Colonic mucosa (tissue), 4 donors: Measurements from ENCODE around the gene ARHGDIA. TPM values are rescaled to one million over a fixed set of nuclear protein-coding genes. Genes with fewer than 3 reads are reported as not detected.

Experiments used
- DNase-seq: peaks from one replicate; pipeline ENCODE4 v3.0.0-alpha.2; 2020
- H3K27ac ChIP-seq: fragments of 200-600 bp; one replicate; pipeline ENCODE4 v1.8.0; 2021
- H3K27me3 ChIP-seq: fragments of 200-600 bp; one replicate; pipeline ENCODE4 v1.8.0; 2021
- H3K36me3 ChIP-seq: fragments of 200-600 bp; one replicate; pipeline ENCODE4 v1.8.0; 2021
- H3K4me1 ChIP-seq: fragments of 200-600 bp; one replicate; pipeline ENCODE4 v1.8.0; 2021; ENCODE audit warnings: mild to moderate bottlenecking
- H3K4me3 ChIP-seq: fragments of 200-600 bp; one replicate; pipeline ENCODE4 v1.8.0; 2021
- H3K9ac ChIP-seq, 2 donors: one replicate each; pipeline ENCODE4 v1.7.0; 2013; ENCODE audit warnings: control low read depth in 2 of 2, low read depth in 2 of 2, low read length in 2 of 2
- H3K9me3 ChIP-seq: fragments of 200-600 bp; one replicate; pipeline ENCODE4 v1.8.0; 2021
- CTCF ChIP-seq: fragments of 200-600 bp; IDR thresholded peaks from one replicate; pipeline ENCODE4 v1.8.0; 2022; ENCODE audit warnings: antibody characterized with exemption, mild to moderate bottlenecking
- intact Hi-C: fragments of 100-400 bp; cut with DNase I; formaldehyde crosslinking; loops from one replicate; pipeline ENCODE4 v1.14.1; 2022
- total RNA-seq, 2 donors: library from RNA; stranded (reverse); fragmentation: NEBNext Ultra II Directional in 1 of 2; extraction: Animal tissue kit (Norgen Biotek cat#: 25700) in 1 of 2; gene quantifications; one replicate each; pipeline ENCODE4 v1.2.1, GENCODE V29; 2021
- donor health status: healthy.
- donor health status: DM: no; HTN: no; CAD: no.
- donor health status: DM: no; HTN: no; CAD: no.

The ARHGDIA gene
- total RNA-seq, 2 donors from 2014 or later: 407 to 546 TPM

GRCh38 chr17:81845881-81846742 is 25.0 kb downstream of the ARHGDIA start:
- H3K27me3 ChIP-seq: no peaks in the 10 kb centered on the region
- no peak overlapping the region for H3K4me3 ChIP-seq
- no peaks in the 10 kb centered on the region for H3K9me3 ChIP-seq
- intact Hi-C loops: no loop called here
- DNase-seq: no peak
- TF ChIP-seq CTCF: no peak
- H3K36me3 ChIP-seq: peaks cover 28% of the 10 kb centered on the region
- H3K9ac ChIP-seq: no peak overlapping the region
- no peaks in the 10 kb centered on the region for H3K4me1 ChIP-seq
- no peak overlapping the region for H3K27ac ChIP-seq

DNA sequence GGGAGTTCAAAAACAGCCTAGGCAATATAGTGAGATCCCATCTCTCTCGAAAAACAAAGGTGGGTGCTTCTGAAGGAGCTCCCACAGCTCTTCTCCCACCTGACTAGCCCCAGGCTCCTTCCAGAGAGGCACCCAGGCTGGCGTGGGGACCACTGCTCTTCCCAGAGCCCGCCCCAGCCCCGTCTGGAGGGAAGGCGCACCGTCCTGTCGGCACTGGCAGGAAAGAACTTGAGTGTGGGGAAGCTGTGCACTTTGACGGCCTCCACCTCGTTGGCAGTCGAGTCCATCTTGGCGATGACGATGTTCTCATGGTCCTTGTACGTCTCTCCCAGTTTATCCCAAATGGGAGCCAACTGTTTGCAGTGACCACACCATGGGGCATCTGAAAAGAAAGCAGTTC is 25.8 kb downstream of the ARHGDIA start:
- H3K27ac ChIP-seq: no peak overlapping the region
- H3K9me3 ChIP-seq: no peaks in the 10 kb centered on the region
- H3K4me1 ChIP-seq: no peaks in the 10 kb centered on the region
- no peaks in the 10 kb centered on the region for H3K27me3 ChIP-seq
- TF ChIP-seq CTCF: no peak
- intact Hi-C loops: no loop called here
- no peak overlapping the region for H3K9ac ChIP-seq
- H3K4me3 ChIP-seq: no peak overlapping the region
- H3K36me3 ChIP-seq: peaks cover 28% of the 10 kb centered on the region
- DNase-seq: no peak

- no peak for TF ChIP-seq CTCF
- Histone ChIP-seq H3K9ac (no peak overlapping the region), H3K27ac (no peak overlapping the region), H3K4me1 (no peaks in the 10 kb centered on the region), H3K9me3 (no peaks in the 10 kb centered on the region), H3K36me3 (peaks cover 28% of the 10 kb centered on the region), H3K27me3 (no peaks in the 10 kb centered on the region), H3K4me3 (no peak overlapping the region)
- intact Hi-C loops: no loop called here
- DNase-seq: no peak
Observed at GRCh38 chr17:81844887-81845286, 26.2 kb downstream of the ARHGDIA start.

DNA sequence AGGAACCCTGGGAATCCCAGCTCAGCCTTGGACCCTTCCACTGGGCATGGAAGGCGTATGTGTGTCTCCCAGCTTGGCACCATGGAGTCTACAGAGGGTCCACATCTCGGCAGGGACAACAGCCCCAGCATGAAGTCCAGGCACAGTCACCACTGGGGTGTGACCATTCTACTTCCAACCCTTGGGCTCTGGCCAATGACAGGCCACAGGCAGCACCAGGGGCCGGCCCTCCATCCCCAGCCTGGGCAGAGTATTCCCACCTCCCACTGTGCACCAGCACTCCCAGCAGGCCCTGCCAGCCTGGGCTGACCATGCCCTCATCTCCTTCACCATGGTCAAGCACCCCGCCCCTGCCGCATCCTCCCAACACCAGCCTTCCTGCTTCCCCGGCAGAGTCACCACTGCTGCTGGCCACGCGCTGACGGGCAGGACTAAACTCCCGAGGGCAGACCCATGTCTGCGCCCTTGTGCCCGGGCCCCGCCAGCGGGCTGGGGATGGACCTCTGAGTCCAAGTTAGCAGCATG is 26.7 kb downstream of the ARHGDIA start:
- intact Hi-C loops: no loop called here
- Histone ChIP-seq H3K9me3 (no peaks in the 10 kb centered on the region), H3K4me1 (no peaks in the 10 kb centered on the region), H3K4me3 (no peak overlapping the region), H3K27ac (no peak overlapping the region), H3K9ac (no peak overlapping the region), H3K36me3 (peaks cover 25% of the 10 kb centered on the region), H3K27me3 (no peaks in the 10 kb centered on the region)
- no peak for TF ChIP-seq CTCF
- no peak for DNase-seq

GRCh38 chr17:81843713-81844326 is 27.3 kb downstream of the ARHGDIA start:
- Histone ChIP-seq H3K9ac (no peak overlapping the region), H3K4me3 (no peak overlapping the region), H3K27ac (no peak overlapping the region), H3K4me1 (no peaks in the 10 kb centered on the region), H3K27me3 (no peaks in the 10 kb centered on the region), H3K9me3 (no peaks in the 10 kb centered on the region), H3K36me3 (peaks cover 24% of the 10 kb centered on the region)
- DNase-seq: no peak
- intact Hi-C loops: no loop called here
- TF ChIP-seq CTCF: no peak
